C4-2B (cell line): ENCODE measurements around the gene NALCN.

Source experiments
- CTCF ChIP-seq: fragments of 450-650 bp; conservative IDR thresholded peaks from 2 replicates; pipeline ENCODE4 v1.5.1; 2017; ENCODE audit warnings: mild to moderate bottlenecking
- ZFX ChIP-seq: fragments of 450-650 bp; IDR thresholded peaks from 2 replicates; pipeline ENCODE4 v1.6.1; 2017

- TF ChIP-seq CTCF (no peak), ZFX (no peak)
Measured at GRCh38 chr13:101217086-101217485, 199.2 kb downstream of the NALCN start.
